K562 (cell line): ENCODE results near the gene C2CD2L. TPM values are rescaled to one million over a fixed set of nuclear protein-coding genes. Genes with fewer than 3 reads are reported as not detected.

ENCODE experiments used
- CREB5 ChIP-seq: fragments of 250-450 bp; sonication (Bioruptor Pico); IDR thresholded peaks from 2 replicates; pipeline ENCODE4 v1.5.0; 2020; ENCODE audit warnings: mild to moderate bottlenecking
- DMBX1 ChIP-seq: fragments of 250-450 bp; sonication (Bioruptor Pico); IDR thresholded peaks from 2 replicates; pipeline ENCODE4 v1.8.0; 2022; ENCODE audit warnings: inconsistent platforms, mild to moderate bottlenecking, moderate library complexity, borderline replicate concordance
- FOSL1 ChIP-seq: fragments of 200-800 bp; sonication (Bioruptor generic); conservative IDR thresholded peaks from 2 replicates; pipeline ENCODE4 v1.6.1; 2016; ENCODE audit warnings: missing genetic modification characterization, missing compliant biosample characterization
- FOXO4 ChIP-seq: fragments of 450-650 bp; formaldehyde crosslinking; IDR thresholded peaks from 2 replicates; pipeline ENCODE4 v1.4.0; 2020; ENCODE audit warnings: mild to moderate bottlenecking, moderate library complexity
- IRF1 ChIP-seq: sonication (generic); formaldehyde crosslinking; IDR thresholded peaks from 2 replicates; pipeline ENCODE4 v1.8.0; 2022; ENCODE audit warnings: missing genetic modification reagents, mild to moderate bottlenecking, borderline replicate concordance
- KHSRP ChIP-seq: fragments of 450-650 bp; IDR thresholded peaks from 2 replicates; pipeline ENCODE4 v1.6.1; 2017
- KLF6 ChIP-seq: fragments of 250-450 bp; sonication (Bioruptor Pico); IDR thresholded peaks from 2 replicates; pipeline ENCODE4 v1.4.0; 2020; ENCODE audit warnings: mild to moderate bottlenecking, moderate library complexity, borderline replicate concordance
- MAZ ChIP-seq, 2 experiments: fragments of 450-650 bp in 1 of 2; sonication (generic) in 1 of 2; formaldehyde crosslinking; IDR thresholded peaks in 1 of 2; conservative IDR thresholded peaks in 1 of 2; 2 replicates each; pipeline versions ENCODE4 v1.4.0 to v1.5.0; 2020; ENCODE audit warnings: mild to moderate bottlenecking in 1 of 2, missing genetic modification reagents in 1 of 2
- POLR2H ChIP-seq: IDR thresholded peaks from 2 replicates; pipeline ENCODE4 v1.6.1; 2016; ENCODE audit warnings: missing genetic modification characterization, low read depth, mild to moderate bottlenecking, control low read depth, missing compliant biosample characterization, moderate library complexity
- SP1 ChIP-seq: sonication (generic); formaldehyde crosslinking; IDR thresholded peaks from 2 replicates; pipeline ENCODE4 v1.8.1; 2022; ENCODE audit warnings: mild to moderate bottlenecking, missing genetic modification reagents
- ZFP30 ChIP-seq: fragments of 250-450 bp; sonication (Bioruptor Pico); IDR thresholded peaks from 2 replicates; pipeline ENCODE4 v1.8.0; 2022; ENCODE audit warnings: moderate library complexity, mild to moderate bottlenecking, inconsistent platforms, borderline replicate concordance
- ZNF232 ChIP-seq: sonication (generic); formaldehyde crosslinking; IDR thresholded peaks from 2 replicates; pipeline ENCODE4 v1.8.0; 2022; ENCODE audit warnings: mild to moderate bottlenecking, missing genetic modification reagents
- ZNF518B ChIP-seq: fragments of 250-450 bp; sonication (Bioruptor Pico); IDR thresholded peaks from 2 replicates; pipeline ENCODE4 v1.5.0; 2021; ENCODE audit warnings: mild to moderate bottlenecking, moderate library complexity
- ZNF586 ChIP-seq: fragments of 450-650 bp; formaldehyde crosslinking; conservative IDR thresholded peaks from 2 replicates; pipeline ENCODE4 v1.4.0; 2020; ENCODE audit warnings: mild to moderate bottlenecking, moderate library complexity
- ZSCAN29 ChIP-seq: fragments of 450-650 bp; IDR thresholded peaks from 2 replicates; pipeline ENCODE4 v1.6.1; 2017
- polyA plus RNA-seq, 8 experiments: library from polyadenylated mRNA; depleted of rRNA in 4 of 8; stranded (reverse) in 5 of 8; unstranded in 3 of 8; fragments of >200 nt; fragmentation: Nextera tagmentation in 2 of 8; fragmentation: Illumina TruSeq in 1 of 8; extraction: Ambion mirVana in 2 of 8; extraction: Trizol in 1 of 8; gene quantifications; 2 replicates each; pipeline versions ENCODE4 v1.2.1 to v1.2.3, GENCODE V29; 2011 to 2014; ENCODE audit warnings: inconsistent platforms in 1 of 8, missing spikeins in 1 of 8
- total RNA-seq, 7 experiments: library from RNA; depleted of rRNA in 6 of 7; stranded (reverse); fragments of >200 nt in 6 of 7; fragmentation: Illumina TruSeq in 2 of 7; extraction: Trizol in 2 of 7; gene quantifications; 2 replicates each; pipeline versions ENCODE4 v1.2.1 to v1.2.3, GENCODE V29; 2011 to 2021; ENCODE audit warnings: low replicate concordance in 1 of 7
- TF ChIP-seq, protein P1 (sequence below): sonication (generic); formaldehyde crosslinking; IDR thresholded peaks from 2 replicates; pipeline ENCODE4 v1.8.1; 2023; ENCODE audit warnings: mild to moderate bottlenecking, missing genetic modification reagents
- TF ChIP-seq, protein P2 (sequence below): fragments of 250-450 bp; sonication (Bioruptor Pico); IDR thresholded peaks from 2 replicates; pipeline ENCODE4 v1.8.0; 2022; ENCODE audit warnings: moderate library complexity, mild to moderate bottlenecking, inconsistent platforms

Gene C2CD2L
- total and polyA plus RNA-seq, 9 of the 15 experiments (the other 6 are each of a cell fraction or from before 2014, with no cell fraction given) = 0.66 to 41.2 (median 14.8) TPM

GRCh38 chr11:119087747-119088241 is 19.4 kb upstream of the C2CD2L start (continued):
- TF ChIP-seq ZSCAN29 (no peak), KLF6 (CRISPR knock-in tag) (peak; percentile 83; the same call in 1 of the 2 replicates), FOXO4 (CRISPR knock-in tag) (0 out of 2 replicates have a peak, but pooled peaks have one; percentile 5), FOSL1 (tag) (peak; percentile 88), DMBX1 (CRISPR knock-in tag) (peak; percentile 95), ZNF518B (CRISPR knock-in tag) (no peak), SP1 (CRISPR knock-in tag) (peak; percentile 89), POLR2H (no peak), ZNF586 (CRISPR knock-in tag) (no peak), ZNF232 (CRISPR knock-in tag) (no peak), ZFP30 (CRISPR knock-in tag) (no peak), IRF1 (no peak), KHSRP (peak; percentile 71; the same call in 1 of the 2 replicates), CREB5 (CRISPR knock-in tag) (no peak), MAZ (CRISPR knock-in tag; conservative IDR thresholded peaks at IDR 0.05 in 1 of 2, IDR thresholded peaks at IDR 0.05 in 1 of 2) (peak; percentile 83 to 93)
- TF ChIP-seq, protein P1, sequence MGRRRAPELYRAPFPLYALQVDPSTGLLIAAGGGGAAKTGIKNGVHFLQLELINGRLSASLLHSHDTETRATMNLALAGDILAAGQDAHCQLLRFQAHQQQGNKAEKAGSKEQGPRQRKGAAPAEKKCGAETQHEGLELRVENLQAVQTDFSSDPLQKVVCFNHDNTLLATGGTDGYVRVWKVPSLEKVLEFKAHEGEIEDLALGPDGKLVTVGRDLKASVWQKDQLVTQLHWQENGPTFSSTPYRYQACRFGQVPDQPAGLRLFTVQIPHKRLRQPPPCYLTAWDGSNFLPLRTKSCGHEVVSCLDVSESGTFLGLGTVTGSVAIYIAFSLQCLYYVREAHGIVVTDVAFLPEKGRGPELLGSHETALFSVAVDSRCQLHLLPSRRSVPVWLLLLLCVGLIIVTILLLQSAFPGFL (CRISPR knock-in tag) = no peak
- TF ChIP-seq, protein P2, sequence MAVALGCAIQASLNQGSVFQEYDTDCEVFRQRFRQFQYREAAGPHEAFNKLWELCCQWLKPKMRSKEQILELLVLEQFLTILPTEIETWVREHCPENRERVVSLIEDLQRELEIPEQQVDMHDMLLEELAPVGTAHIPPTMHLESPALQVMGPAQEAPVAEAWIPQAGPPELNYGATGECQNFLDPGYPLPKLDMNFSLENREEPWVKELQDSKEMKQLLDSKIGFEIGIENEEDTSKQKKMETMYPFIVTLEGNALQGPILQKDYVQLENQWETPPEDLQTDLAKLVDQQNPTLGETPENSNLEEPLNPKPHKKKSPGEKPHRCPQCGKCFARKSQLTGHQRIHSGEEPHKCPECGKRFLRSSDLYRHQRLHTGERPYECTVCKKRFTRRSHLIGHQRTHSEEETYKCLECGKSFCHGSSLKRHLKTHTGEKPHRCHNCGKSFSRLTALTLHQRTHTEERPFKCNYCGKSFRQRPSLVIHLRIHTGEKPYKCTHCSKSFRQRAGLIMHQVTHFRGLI (CRISPR knock-in tag) = peak; percentile 56; the same call in 1 of the 2 replicates
